Smooth muscle cell (in vitro differentiated cells): ENCODE data around the gene ARSB. TPM values are rescaled to one million over a fixed set of nuclear protein-coding genes. Genes with fewer than 3 reads are reported as not detected.

Source experiments
- DNase-seq: peaks from one replicate; lab custom pipeline; 2025; ENCODE audit not compliant: unreplicated experiment; lab: John Stamatoyannopoulos, UW
- H2AFZ ChIP-seq: fragments of 200-600 bp; sonication (generic); 2 replicates; pipeline ENCODE4 v1.6.0; 2016; ENCODE audit warnings: antibody characterized with exemption, low read depth, mild to moderate bottlenecking
- H3F3A ChIP-seq: fragments of 200-600 bp; sonication (generic); 2 replicates; pipeline ENCODE4 v1.6.0; 2017; ENCODE audit warnings: antibody characterized with exemption, low read depth
- H3K27ac ChIP-seq: fragments of 200-600 bp; sonication (generic); 2 replicates; pipeline ENCODE4 v1.5.1; 2016; ENCODE audit warnings: low read depth, mild to moderate bottlenecking
- H3K27me3 ChIP-seq: fragments of 200-600 bp; sonication (generic); 2 replicates; pipeline ENCODE4 v1.6.1; 2016; ENCODE audit warnings: low read depth, mild to moderate bottlenecking
- H3K36me3 ChIP-seq: fragments of 200-600 bp; sonication (generic); 2 replicates; pipeline ENCODE4 v1.5.1; 2016; ENCODE audit warnings: low read depth
- H3K4me1 ChIP-seq: fragments of 200-600 bp; sonication (generic); 2 replicates; pipeline ENCODE4 v1.5.1; 2016; ENCODE audit warnings: low read depth
- H3K4me2 ChIP-seq: fragments of 200-600 bp; sonication (generic); 2 replicates; pipeline ENCODE4 v1.6.0; 2016; ENCODE audit warnings: mild to moderate bottlenecking
- H3K4me3 ChIP-seq: fragments of 200-600 bp; sonication (generic); 2 replicates; pipeline ENCODE4 v1.5.1; 2016; ENCODE audit warnings: mild to moderate bottlenecking
- H3K79me2 ChIP-seq: fragments of 200-600 bp; sonication (generic); 2 replicates; pipeline ENCODE4 v1.6.0; 2016; ENCODE audit warnings: low read depth, mild to moderate bottlenecking
- H3K9ac ChIP-seq: fragments of 200-600 bp; sonication (generic); 2 replicates; pipeline ENCODE4 v1.6.0; 2016; ENCODE audit warnings: low read depth
- H3K9me3 ChIP-seq: fragments of 200-600 bp; sonication (generic); replicated peaks from 2 replicates; pipeline ENCODE4 v1.5.1; 2016; ENCODE audit warnings: low read depth
- H4K20me1 ChIP-seq: fragments of 200-600 bp; sonication (generic); 2 replicates; pipeline ENCODE4 v1.6.0; 2016; ENCODE audit warnings: low read depth
- WGBS: methylation state at CpG from one replicate; pipeline ENCODE4 v1.1.7; 2016; ENCODE audit warnings: low lambda C conversion rate; 5-methylcytosine and 5-hydroxymethylcytosine counted together
- polyA plus RNA-seq: library from polyadenylated mRNA; unstranded; fragments of >200 nt; fragmentation: Nextera tagmentation; extraction: Ambion mirVana; gene quantifications from 2 replicates; pipeline ENCODE4 v1.2.1, GENCODE V29; 2016
- total RNA-seq: library from RNA; depleted of rRNA; stranded (reverse); fragments of >200 nt; gene quantifications from 2 replicates; pipeline ENCODE4 v1.2.3, GENCODE V29; 2014
- TF ChIP-seq, protein P1 (sequence below): fragments of 200-600 bp; sonication (generic); IDR thresholded peaks from 2 replicates; pipeline ENCODE4 v1.5.1; 2017; ENCODE audit warnings: borderline replicate concordance, mild to moderate bottlenecking, antibody characterized with exemption; ENCODE audit not compliant: insufficient read depth, poor library complexity, severe bottlenecking

ARSB gene
- total and polyA plus RNA-seq, 2 experiments from 2014 or later: 17.5 to 23.2 TPM

- H3K36me3 ChIP-seq: no peaks in the 10 kb centered on the region
- DNase-seq: no peak
- no peak overlapping the region for H3K4me3 ChIP-seq
- WGBS: 57% methylated on average over 2 of the region's 2 CpGs
- TF ChIP-seq, protein P1, sequence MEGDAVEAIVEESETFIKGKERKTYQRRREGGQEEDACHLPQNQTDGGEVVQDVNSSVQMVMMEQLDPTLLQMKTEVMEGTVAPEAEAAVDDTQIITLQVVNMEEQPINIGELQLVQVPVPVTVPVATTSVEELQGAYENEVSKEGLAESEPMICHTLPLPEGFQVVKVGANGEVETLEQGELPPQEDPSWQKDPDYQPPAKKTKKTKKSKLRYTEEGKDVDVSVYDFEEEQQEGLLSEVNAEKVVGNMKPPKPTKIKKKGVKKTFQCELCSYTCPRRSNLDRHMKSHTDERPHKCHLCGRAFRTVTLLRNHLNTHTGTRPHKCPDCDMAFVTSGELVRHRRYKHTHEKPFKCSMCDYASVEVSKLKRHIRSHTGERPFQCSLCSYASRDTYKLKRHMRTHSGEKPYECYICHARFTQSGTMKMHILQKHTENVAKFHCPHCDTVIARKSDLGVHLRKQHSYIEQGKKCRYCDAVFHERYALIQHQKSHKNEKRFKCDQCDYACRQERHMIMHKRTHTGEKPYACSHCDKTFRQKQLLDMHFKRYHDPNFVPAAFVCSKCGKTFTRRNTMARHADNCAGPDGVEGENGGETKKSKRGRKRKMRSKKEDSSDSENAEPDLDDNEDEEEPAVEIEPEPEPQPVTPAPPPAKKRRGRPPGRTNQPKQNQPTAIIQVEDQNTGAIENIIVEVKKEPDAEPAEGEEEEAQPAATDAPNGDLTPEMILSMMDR: no peak
- H3K27me3 ChIP-seq: no peaks in the 10 kb centered on the region
- H3K4me1 ChIP-seq: peaks cover 16% of the 10 kb centered on the region
- no peaks in the 10 kb centered on the region for H3K9me3 ChIP-seq
- no peak overlapping the region for H2AFZ ChIP-seq
- no peak overlapping the region for H3K9ac ChIP-seq
- peak overlapping the region; percentile 15 for H3K4me2 ChIP-seq
- H4K20me1 ChIP-seq: no peaks in the 10 kb centered on the region
- H3K79me2 ChIP-seq: no peaks in the 10 kb centered on the region
- peaks cover 8% of the 10 kb centered on the region for H3F3A ChIP-seq
- peak overlapping the region; percentile 45 for H3K27ac ChIP-seq
Measured at GRCh38 chr5:78813906-78814530, 171.1 kb downstream of the ARSB start.

- no peaks in the 10 kb centered on the region for H3K36me3 ChIP-seq
- H2AFZ ChIP-seq: no peak overlapping the region
- H3K79me2 ChIP-seq: no peaks in the 10 kb centered on the region
- H3K27me3 ChIP-seq: no peaks in the 10 kb centered on the region
- TF ChIP-seq, protein P1: no peak
- 96% methylated on average over 1 of the region's 1 CpG for WGBS
- H3F3A ChIP-seq: peaks cover 8% of the 10 kb centered on the region
- H3K27ac ChIP-seq: peak overlapping the region; percentile 45
- H3K4me3 ChIP-seq: no peak overlapping the region
- no peak overlapping the region for H3K9ac ChIP-seq
- H4K20me1 ChIP-seq: no peaks in the 10 kb centered on the region
- peak overlapping the region; percentile 11 for H3K4me2 ChIP-seq
- peaks cover 16% of the 10 kb centered on the region for H3K4me1 ChIP-seq
- no peak for DNase-seq
- H3K9me3 ChIP-seq: no peaks in the 10 kb centered on the region
Measured at GRCh38 chr5:78813286-78813685, 171.8 kb downstream of the ARSB start.

GRCh38 chr5:78811866-78812265, 173.2 kb downstream of the ARSB start:
- 90% methylated on average over 1 of the region's 1 CpG for whole genome bisulfite sequencing
- Histone ChIP-seq H3K9ac (no peak overlapping the region), H3K9me3 (no peaks in the 10 kb centered on the region), H3K79me2 (no peaks in the 10 kb centered on the region), H3K4me1 (peaks cover 16% of the 10 kb centered on the region), H2AFZ (no peak overlapping the region), H3K4me2 (no peak overlapping the region), H3K27me3 (no peaks in the 10 kb centered on the region), H3K4me3 (no peak overlapping the region), H3K27ac (no peak overlapping the region), H4K20me1 (no peaks in the 10 kb centered on the region), H3F3A (peaks cover 8% of the 10 kb centered on the region), H3K36me3 (no peaks in the 10 kb centered on the region)
- TF ChIP-seq, protein P1: no peak
- no peak for DNase-seq
